Panc1 (cell line): ENCODE data around the gene UBE2E1. TPM values are rescaled to one million over a fixed set of nuclear protein-coding genes. Genes with fewer than 3 reads are reported as not detected.

ENCODE experiments used
- ATAC-seq: fragments of 200-7000 bp; cut with Tn5 transposase; 2 replicates; pipeline ENCODE4 v1.9.1; 2020; ENCODE audit warnings: mild to moderate bottlenecking, moderate library complexity
- BruUV-seq: library from RNA; stranded (reverse); fragments of 400-500 nt; replicated peaks from 2 replicates; lab custom pipeline; 2021; lab: Mats Ljungman, UMichigan
- CTCF ChIA-PET: fragments of 300-600 bp; sonication (Branson Sonifier 250); formaldehyde crosslinking; loops from one replicate; lab custom pipeline; 2022; ENCODE audit warnings: antibody characterized with exemption; lab: Charles Lee
- POLR2A ChIA-PET: fragments of 300-600 bp; sonication (Branson Sonifier 250); formaldehyde crosslinking; loops from one replicate; lab custom pipeline; 2022; ENCODE audit warnings: antibody characterized with exemption; lab: Charles Lee
- DNase-seq: peaks from one replicate; pipeline ENCODE4 v3.0.0-alpha.2; 2010; ENCODE audit warnings: low read depth, low spot score
- H3K27ac ChIP-seq: 2 replicates; pipeline ENCODE4 v1.5.1; 2011; ENCODE audit warnings: mild to moderate bottlenecking, low read length, inconsistent platforms
- H3K27me3 ChIP-seq: fragments of 200-500 bp; sonication (Bioruptor generic); 2 replicates; pipeline ENCODE4 v1.6.0; 2014; ENCODE audit warnings: low read length, inconsistent platforms; ENCODE audit not compliant: control insufficient read depth, insufficient read depth
- H3K36me3 ChIP-seq: fragments of 200-500 bp; sonication (Bioruptor generic); 2 replicates; pipeline ENCODE4 v1.5.1; 2014; ENCODE audit warnings: inconsistent platforms, mild to moderate bottlenecking, low read length, moderate library complexity; ENCODE audit not compliant: control insufficient read depth, insufficient read depth
- H3K4me1 ChIP-seq: 2 replicates; pipeline ENCODE4 v1.5.1; 2011; ENCODE audit warnings: inconsistent platforms, mild to moderate bottlenecking, low read length, moderate library complexity; ENCODE audit not compliant: control insufficient read depth, insufficient read depth
- H3K4me3 ChIP-seq, 2 experiments: 2 replicates each; pipeline ENCODE4 v1.5.1; 2011 to 2012; ENCODE audit warnings: low read depth in 2 of 2, low read length in 2 of 2, mild to moderate bottlenecking in 2 of 2, inconsistent platforms in 1 of 2, moderate library complexity in 1 of 2
- H3K9me3 ChIP-seq: fragments of 200-500 bp; sonication (Bioruptor generic); 2 replicates; pipeline ENCODE4 v1.5.1; 2014; ENCODE audit warnings: low read depth, mild to moderate bottlenecking, inconsistent platforms, low read length, moderate library complexity; ENCODE audit not compliant: control insufficient read depth, insufficient read depth
- CTCF ChIP-seq: fragments of 450-650 bp; IDR thresholded peaks from 2 replicates; pipeline ENCODE4 v1.5.1; 2017; ENCODE audit warnings: mild to moderate bottlenecking
- POLR2AphosphoS5 ChIP-seq: IDR thresholded peaks from 2 replicates; pipeline ENCODE4 v1.6.1; 2012; ENCODE audit warnings: mild to moderate bottlenecking, low read depth, low read length, moderate library complexity
- SIN3A ChIP-seq: IDR thresholded peaks from 2 replicates; pipeline ENCODE4 v1.6.1; 2012; ENCODE audit warnings: low read depth, mild to moderate bottlenecking, low read length, moderate library complexity, borderline replicate concordance; ENCODE audit not compliant: insufficient read depth
- TCF7L2 ChIP-seq: IDR thresholded peaks from 2 replicates; pipeline ENCODE4 v1.6.1; 2011; ENCODE audit warnings: mild to moderate bottlenecking, low read depth, low read length, inconsistent platforms
- in situ Hi-C: cut with HindIII; loops from 2 replicates; pipeline ENCODE4 v1.10.0; 2016; ENCODE audit warnings: low sequenced_read_pairs, low pct_unique_long_range_greater_than_20kb
- intact Hi-C: fragments of 100-400 bp; cut with micrococcal nuclease; formaldehyde crosslinking; loops from one replicate; pipeline ENCODE4 v1.10.0; 2022; ENCODE audit not compliant: unreplicated experiment
- total RNA-seq: library from RNA; stranded (reverse); gene quantifications from one replicate; pipeline ENCODE4 v1.2.1, GENCODE V29; 2021; ENCODE audit not compliant: unreplicated experiment
- TF ChIP-seq, protein P1 (sequence below), 2 experiments: IDR thresholded peaks; 2 replicates each; pipeline ENCODE4 v1.6.1; 2011 to 2012; ENCODE audit warnings: low read depth in 2 of 2, control low read depth in 1 of 2, low read length in 1 of 2, mild to moderate bottlenecking in 1 of 2, moderate library complexity in 1 of 2; ENCODE audit not compliant: insufficient read depth in 1 of 2

UBE2E1 gene
- total RNA-seq, 1 experiment from 2014 or later: 127 TPM

- Histone ChIP-seq H3K4me3 (no peak overlapping the region), H3K36me3 (no peaks in the 10 kb centered on the region), H3K9me3 (no peaks in the 10 kb centered on the region), H3K4me1 (no peaks in the 10 kb centered on the region), H3K27me3 (no peaks in the 10 kb centered on the region), H3K27ac (no peak overlapping the region)
- POLR2A ChIA-PET: no interaction called here
- DNase-seq (no peak), ATAC-seq (no peak)
- intact Hi-C loops: no loop called here
- CTCF ChIA-PET: no interaction called here
- TF ChIP-seq CTCF (no peak), POLR2AphosphoS5 (no peak), TCF7L2 (no peak)
- in situ Hi-C loops: no loop called here
- BruUV-seq: no TSS peak
Observed at GRCh38 chr3:23764407-23764806, 41.3 kb upstream of the UBE2E1 start.

GRCh38 chr3:23767546-23767945 lies 38.2 kb upstream of the UBE2E1 start:
- H3K36me3 ChIP-seq: no peaks in the 10 kb centered on the region
- in situ Hi-C loops: no loop called here
- CTCF ChIA-PET: no interaction called here
- no peaks in the 10 kb centered on the region for H3K9me3 ChIP-seq
- no peak for ATAC-seq
- H3K4me3 ChIP-seq: no peak overlapping the region
- no peak overlapping the region for H3K27ac ChIP-seq
- TF ChIP-seq SIN3A: no peak
- no peak for TF ChIP-seq POLR2AphosphoS5
- TF ChIP-seq TCF7L2: no peak
- no peak for TF ChIP-seq CTCF
- TF ChIP-seq, protein P1, sequence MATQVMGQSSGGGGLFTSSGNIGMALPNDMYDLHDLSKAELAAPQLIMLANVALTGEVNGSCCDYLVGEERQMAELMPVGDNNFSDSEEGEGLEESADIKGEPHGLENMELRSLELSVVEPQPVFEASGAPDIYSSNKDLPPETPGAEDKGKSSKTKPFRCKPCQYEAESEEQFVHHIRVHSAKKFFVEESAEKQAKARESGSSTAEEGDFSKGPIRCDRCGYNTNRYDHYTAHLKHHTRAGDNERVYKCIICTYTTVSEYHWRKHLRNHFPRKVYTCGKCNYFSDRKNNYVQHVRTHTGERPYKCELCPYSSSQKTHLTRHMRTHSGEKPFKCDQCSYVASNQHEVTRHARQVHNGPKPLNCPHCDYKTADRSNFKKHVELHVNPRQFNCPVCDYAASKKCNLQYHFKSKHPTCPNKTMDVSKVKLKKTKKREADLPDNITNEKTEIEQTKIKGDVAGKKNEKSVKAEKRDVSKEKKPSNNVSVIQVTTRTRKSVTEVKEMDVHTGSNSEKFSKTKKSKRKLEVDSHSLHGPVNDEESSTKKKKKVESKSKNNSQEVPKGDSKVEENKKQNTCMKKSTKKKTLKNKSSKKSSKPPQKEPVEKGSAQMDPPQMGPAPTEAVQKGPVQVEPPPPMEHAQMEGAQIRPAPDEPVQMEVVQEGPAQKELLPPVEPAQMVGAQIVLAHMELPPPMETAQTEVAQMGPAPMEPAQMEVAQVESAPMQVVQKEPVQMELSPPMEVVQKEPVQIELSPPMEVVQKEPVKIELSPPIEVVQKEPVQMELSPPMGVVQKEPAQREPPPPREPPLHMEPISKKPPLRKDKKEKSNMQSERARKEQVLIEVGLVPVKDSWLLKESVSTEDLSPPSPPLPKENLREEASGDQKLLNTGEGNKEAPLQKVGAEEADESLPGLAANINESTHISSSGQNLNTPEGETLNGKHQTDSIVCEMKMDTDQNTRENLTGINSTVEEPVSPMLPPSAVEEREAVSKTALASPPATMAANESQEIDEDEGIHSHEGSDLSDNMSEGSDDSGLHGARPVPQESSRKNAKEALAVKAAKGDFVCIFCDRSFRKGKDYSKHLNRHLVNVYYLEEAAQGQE (IDR thresholded peaks at IDR 0.05; ENCODE audit: insufficient read depth in 1 of 2, low read depth in 2 of 2, low read length in 1 of 2): no peak
- POLR2A ChIA-PET: no interaction called here
- BruUV-seq: no TSS peak
- intact Hi-C loops: no loop called here
- no peak for DNase-seq
- no peaks in the 10 kb centered on the region for H3K27me3 ChIP-seq
- H3K4me1 ChIP-seq: no peaks in the 10 kb centered on the region
